ENCODE results near the gene ERVW-1. TPM values are rescaled to one million over a fixed set of nuclear protein-coding genes. Genes with fewer than 3 reads are reported as not detected.
A peak's percentile ranks its signal among the peaks of the same experiment; 100 is the strongest.

The ERVW-1 gene
- total and polyA plus RNA-seq, 2 of the 13 experiments (the other 11 are each of a cell fraction or from before 2014, with no cell fraction given), result not detected

GRCh38 chr7:92448205-92448747, 29.5 kb downstream of the ERVW-1 start (continued):
- no peak for TF ChIP-seq SMC3 (IDR thresholded peaks at IDR 0.05; ENCODE audit: low read length)
- no peak for TF ChIP-seq ZNF446 (CRISPR knock-in tag; IDR thresholded peaks at IDR 0.05)
- TF ChIP-seq ZNF513 (CRISPR knock-in tag; conservative IDR thresholded peaks at IDR 0.05), result no peak
- no peak for TF ChIP-seq REPIN1 (CRISPR knock-in tag; IDR thresholded peaks at IDR 0.05; ENCODE audit: borderline replicate concordance, low read depth)
- no peak for TF ChIP-seq ZFP90 (CRISPR knock-in tag; IDR thresholded peaks at IDR 0.05; ENCODE audit: borderline replicate concordance)
- 0 out of 2 replicates have a peak, but pooled peaks have one; percentile 11 for TF ChIP-seq NR2F6 (IDR thresholded peaks at IDR 0.05)
- TF ChIP-seq NR2F6 (CRISPR knock-in tag; IDR thresholded peaks at IDR 0.05), result no peak

- DNase-seq (ENCODE audit: low spot score) (peak; percentile 89), FAIRE-seq (peak; percentile 89), ATAC-seq (peak; percentile 98)
- in situ Hi-C loops (cut with HindIII; ENCODE audit: extremely low pct_ligation_motif_present, low pct_unique_long_range_greater_than_20kb), result loop anchor here (25.0 kb wide), 1 partner anchor 615 kb away; no protein-coding TSS in a partner anchor
- H3K36me3 ChIP-seq (replicated peaks in 1 of 2; ENCODE audit: control insufficient read depth in 1 of 2, insufficient read depth in 2 of 2, low read length in 2 of 2), result peaks cover 6 to 18% of the 10 kb centered on the region in 2 experiments; a peak in 4 of 5 replicates
- CTCF ChIA-PET (ENCODE audit: low intra/inter-chr PET ratio, low total read pairs), result interaction anchor here (1.5 to 3.0 kb wide), 2 partner anchors 23 to 269 kb away, joined by 5 to 22 read pairs; partner anchors contain the start of gene LRRD1
- peak within 1 kb of the TSS; percentile 73 to 98 (median 88) for H3K4me3 ChIP-seq (replicated peaks in 1 of 3; ENCODE audit: insufficient read depth in 1 of 3, low read depth in 2 of 3, low read length in 3 of 3)
- intact Hi-C loops (cut with micrococcal nuclease; ENCODE audit: unreplicated experiment), result loop anchor here (1.0 to 5.0 kb wide), 5 partner anchors 23 to 315 kb away; partner anchors contain the start of genes ANKIB1, CYP51A1, KRIT1 and LRRD1
- no peaks in the 10 kb centered on the region for H4K20me1 ChIP-seq (ENCODE audit: insufficient read depth, low read length)
- H3K4me2 ChIP-seq (ENCODE audit: low read depth, low read length), result peak within 1 kb of the TSS; percentile 83
- peak within 1 kb of the TSS; percentile 87 for H2AFZ ChIP-seq (ENCODE audit: low read length)
- H3K79me2 ChIP-seq (ENCODE audit: insufficient read depth, low read length), result peaks cover 13% of the 10 kb centered on the region
- H3K9me3 ChIP-seq (ENCODE audit: low read length), result no peaks in the 10 kb centered on the region
- H3K27ac ChIP-seq (ENCODE audit: extremely low read length, insufficient read depth, low read length), result peak within 1 kb of the TSS; percentile 93
- 0% methylated on average over 1 of the region's 87 CpGs for WGBS (ENCODE audit: low lambda C conversion rate)
- peaks cover 45% of the 10 kb centered on the region for H3K4me1 ChIP-seq (ENCODE audit: insufficient read depth, low read length)
- POLR2A ChIA-PET, result interaction anchor here (0.7 to 2.6 kb wide), 9 partner anchors 14 to 617 kb away, joined by 3 to 22 read pairs (median 6); partner anchors contain the start of genes ANKIB1, CYP51A1, KRIT1 and LRRD1
- H3K9ac ChIP-seq (ENCODE audit: insufficient read depth, low read depth, low read length), result peak within 1 kb of the TSS; percentile 98
- no TSS peak for BruUV-seq (replicated peaks)
- no peaks in the 10 kb centered on the region for H3K27me3 ChIP-seq (ENCODE audit: control insufficient read depth in 1 of 2, insufficient read depth in 2 of 2, low read length in 2 of 2)
- TF ChIP-seq ZNF747 (CRISPR knock-in tag; IDR thresholded peaks at IDR 0.05; ENCODE audit: borderline replicate concordance), result peak; percentile 66; the same call in 1 of the 2 replicates
- TF ChIP-seq ZNF362 (CRISPR knock-in tag; IDR thresholded peaks at IDR 0.05; ENCODE audit: borderline replicate concordance), result 0 out of 2 replicates have a peak, but pooled peaks have one; percentile 33
- 0 out of 2 replicates have a peak, but pooled peaks have one; percentile 47 for TF ChIP-seq GATAD2A (CRISPR knock-in tag; IDR thresholded peaks at IDR 0.05)
- TF ChIP-seq ZNF225 (CRISPR knock-in tag; IDR thresholded peaks at IDR 0.05), result no peak
- no peak for TF ChIP-seq RELA (CRISPR knock-in tag; IDR thresholded peaks at IDR 0.05)
- TF ChIP-seq ZBTB33 (CRISPR knock-in tag; IDR thresholded peaks at IDR 0.05), result no peak
- TF ChIP-seq ZNF563 (CRISPR knock-in tag; IDR thresholded peaks at IDR 0.05), result peak; percentile 47; the same call in 1 of the 2 replicates
- TF ChIP-seq HNF4G (IDR thresholded peaks at IDR 0.05; ENCODE audit: borderline replicate concordance, low read depth, low read length), result no peak
- no peak for TF ChIP-seq HNF4G (CRISPR knock-in tag; IDR thresholded peaks at IDR 0.05; ENCODE audit: borderline replicate concordance, low read depth)
Measured at GRCh38 chr7:92447345-92448204, 30.2 kb downstream of the ERVW-1 start, which contains the start of gene GATAD1. TSS of gene GATAD1 (plus strand) at chr7:92447482. CDS start at chr7:92447730, 248 bp downstream.
